Measurements from ENCODE around the gene NMRAL1. TPM values are rescaled to one million over a fixed set of nuclear protein-coding genes. Genes with fewer than 3 reads are reported as not detected.

The NMRAL1 gene
- total RNA-seq, 4 donors from 2014 or later = 51.9 to 72.8 (median 58.2) TPM

DNA sequence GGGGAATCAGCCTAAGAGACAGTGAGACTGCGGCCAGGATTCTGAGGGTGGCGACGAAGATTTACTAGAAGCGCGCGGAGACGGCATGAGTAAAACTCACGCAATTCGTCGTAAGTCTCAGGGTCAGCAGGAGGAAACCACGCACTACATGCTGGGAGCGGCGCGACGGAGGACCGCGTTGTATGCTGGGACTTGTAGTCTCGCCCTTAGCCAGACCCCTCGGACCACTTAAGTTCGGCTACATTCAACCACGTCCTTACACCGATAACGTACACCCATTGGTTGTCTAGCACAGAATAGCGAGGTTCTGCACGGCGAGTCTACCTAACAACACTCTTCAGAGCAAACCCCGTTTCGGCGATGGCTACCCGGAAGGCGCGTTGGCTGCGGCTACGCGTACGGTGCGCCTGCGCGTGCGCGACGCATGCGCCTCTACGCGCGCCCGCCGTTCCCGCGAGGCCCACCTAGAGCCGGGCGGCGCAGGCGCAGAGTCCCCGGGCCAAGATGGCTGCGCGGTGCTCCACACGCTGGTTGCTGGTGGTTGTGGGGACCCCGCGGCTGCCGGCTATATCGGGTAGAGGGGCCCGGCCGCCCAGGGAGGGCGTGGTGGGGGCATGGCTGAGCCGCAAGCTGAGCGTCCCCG lies 48.9 kb downstream of the NMRAL1 start, which contains the start of gene DNAJA3:
Gene DNAJA3, plus strand, starts transcription at position 491 of the 643 bp plus-strand sequence. Its CDS starts 14 bp downstream, at position 505.
- DNase-seq (ENCODE audit: low spot score in 2 of 2) = peak; percentile 90 to 97
- intact Hi-C loops (cut with DNase I; ENCODE audit: low total_unique reads) = no loop called here
- 0 to 1% methylated on average over 48 to 65 of the region's 68 CpGs for WGBS, 2 donors
- H3K4me3 ChIP-seq (ENCODE audit: low read depth, poor library complexity, severe bottlenecking) = peak within 1 kb of the TSS; percentile 88
- TF ChIP-seq, protein P1, sequence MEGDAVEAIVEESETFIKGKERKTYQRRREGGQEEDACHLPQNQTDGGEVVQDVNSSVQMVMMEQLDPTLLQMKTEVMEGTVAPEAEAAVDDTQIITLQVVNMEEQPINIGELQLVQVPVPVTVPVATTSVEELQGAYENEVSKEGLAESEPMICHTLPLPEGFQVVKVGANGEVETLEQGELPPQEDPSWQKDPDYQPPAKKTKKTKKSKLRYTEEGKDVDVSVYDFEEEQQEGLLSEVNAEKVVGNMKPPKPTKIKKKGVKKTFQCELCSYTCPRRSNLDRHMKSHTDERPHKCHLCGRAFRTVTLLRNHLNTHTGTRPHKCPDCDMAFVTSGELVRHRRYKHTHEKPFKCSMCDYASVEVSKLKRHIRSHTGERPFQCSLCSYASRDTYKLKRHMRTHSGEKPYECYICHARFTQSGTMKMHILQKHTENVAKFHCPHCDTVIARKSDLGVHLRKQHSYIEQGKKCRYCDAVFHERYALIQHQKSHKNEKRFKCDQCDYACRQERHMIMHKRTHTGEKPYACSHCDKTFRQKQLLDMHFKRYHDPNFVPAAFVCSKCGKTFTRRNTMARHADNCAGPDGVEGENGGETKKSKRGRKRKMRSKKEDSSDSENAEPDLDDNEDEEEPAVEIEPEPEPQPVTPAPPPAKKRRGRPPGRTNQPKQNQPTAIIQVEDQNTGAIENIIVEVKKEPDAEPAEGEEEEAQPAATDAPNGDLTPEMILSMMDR (IDR thresholded peaks at IDR 0.05) = no peak
- TF ChIP-seq POLR2A (IDR thresholded peaks at IDR 0.05) = peak in 1 of 2 donors; percentile 70

DNA sequence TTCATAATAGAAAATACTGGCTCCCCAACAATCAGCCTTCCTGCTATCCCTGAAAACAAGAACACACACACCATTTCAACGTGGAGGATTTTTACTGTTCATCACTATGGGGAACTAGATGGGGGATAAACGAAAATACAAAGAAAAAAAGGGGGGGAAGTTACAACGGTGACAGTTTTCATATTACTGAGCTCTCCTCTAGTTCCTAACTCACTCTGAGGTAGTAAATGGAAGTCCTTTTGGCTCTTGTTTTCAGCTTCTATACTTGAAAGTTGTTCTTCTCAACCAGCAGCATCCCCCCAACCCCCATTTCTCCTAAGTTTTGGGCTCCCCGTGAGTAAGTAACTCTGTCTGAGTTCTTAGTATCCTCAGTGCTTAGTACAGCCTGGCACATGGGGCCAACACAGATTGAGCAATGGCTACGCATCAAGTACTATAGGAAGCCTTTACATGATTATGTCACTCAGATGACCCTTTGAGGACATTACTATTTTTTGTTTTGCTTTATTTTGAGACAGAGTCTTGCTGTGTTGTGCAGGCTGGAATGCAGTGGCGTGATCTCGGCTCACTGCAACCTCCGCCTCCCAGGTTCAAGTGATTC lies 53.8 kb downstream of the NMRAL1 start:
- H3K4me3 ChIP-seq (ENCODE audit: low read depth, poor library complexity, severe bottlenecking) = no peak overlapping the region
- WGBS, 2 donors = 71 to 82% methylated on average over 8 of the region's 8 CpGs
- no peak for DNase-seq (ENCODE audit: low spot score in 2 of 2)
- TF ChIP-seq POLR2A (IDR thresholded peaks at IDR 0.05) = no peak
- intact Hi-C loops (cut with DNase I; ENCODE audit: low total_unique reads) = no loop called here

DNA sequence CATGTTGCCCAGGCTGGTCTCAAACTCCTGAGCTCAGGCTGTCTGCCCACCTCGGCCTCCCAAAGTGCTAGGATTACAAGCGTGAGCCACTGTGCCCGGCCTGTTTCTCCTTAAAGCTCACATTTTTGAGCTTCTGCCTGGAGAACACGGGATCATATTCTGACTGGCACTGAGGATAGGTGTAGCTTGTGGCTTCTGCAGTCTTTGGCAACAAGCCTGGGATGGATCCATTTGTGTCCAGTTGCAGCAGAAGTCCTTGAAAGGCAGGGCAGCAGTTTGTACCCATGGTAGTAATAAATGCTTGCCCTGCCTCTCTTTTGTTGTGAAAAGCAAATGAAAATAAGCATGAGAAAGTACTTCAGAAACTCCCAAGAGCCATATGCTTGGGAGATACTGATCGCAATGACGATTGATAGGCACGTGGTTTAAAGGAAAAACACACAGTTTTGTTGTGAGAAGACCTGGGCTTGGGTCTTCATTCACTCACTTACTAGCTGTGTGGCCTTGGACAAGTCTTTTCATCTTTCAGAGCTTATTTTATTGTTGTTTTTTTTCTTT lies 54.9 kb downstream of the NMRAL1 start:
- intact Hi-C loops (cut with DNase I; ENCODE audit: low total_unique reads) = no loop called here
- no peak for TF ChIP-seq POLR2A (IDR thresholded peaks at IDR 0.05)
- TF ChIP-seq, protein P1 (IDR thresholded peaks at IDR 0.05) = no peak
- WGBS, 2 donors = 83 to 88% methylated on average over 7 of the region's 7 CpGs
- H3K4me3 ChIP-seq (ENCODE audit: low read depth, poor library complexity, severe bottlenecking) = no peak overlapping the region
- DNase-seq (ENCODE audit: low spot score in 2 of 2) = no peak

DNA sequence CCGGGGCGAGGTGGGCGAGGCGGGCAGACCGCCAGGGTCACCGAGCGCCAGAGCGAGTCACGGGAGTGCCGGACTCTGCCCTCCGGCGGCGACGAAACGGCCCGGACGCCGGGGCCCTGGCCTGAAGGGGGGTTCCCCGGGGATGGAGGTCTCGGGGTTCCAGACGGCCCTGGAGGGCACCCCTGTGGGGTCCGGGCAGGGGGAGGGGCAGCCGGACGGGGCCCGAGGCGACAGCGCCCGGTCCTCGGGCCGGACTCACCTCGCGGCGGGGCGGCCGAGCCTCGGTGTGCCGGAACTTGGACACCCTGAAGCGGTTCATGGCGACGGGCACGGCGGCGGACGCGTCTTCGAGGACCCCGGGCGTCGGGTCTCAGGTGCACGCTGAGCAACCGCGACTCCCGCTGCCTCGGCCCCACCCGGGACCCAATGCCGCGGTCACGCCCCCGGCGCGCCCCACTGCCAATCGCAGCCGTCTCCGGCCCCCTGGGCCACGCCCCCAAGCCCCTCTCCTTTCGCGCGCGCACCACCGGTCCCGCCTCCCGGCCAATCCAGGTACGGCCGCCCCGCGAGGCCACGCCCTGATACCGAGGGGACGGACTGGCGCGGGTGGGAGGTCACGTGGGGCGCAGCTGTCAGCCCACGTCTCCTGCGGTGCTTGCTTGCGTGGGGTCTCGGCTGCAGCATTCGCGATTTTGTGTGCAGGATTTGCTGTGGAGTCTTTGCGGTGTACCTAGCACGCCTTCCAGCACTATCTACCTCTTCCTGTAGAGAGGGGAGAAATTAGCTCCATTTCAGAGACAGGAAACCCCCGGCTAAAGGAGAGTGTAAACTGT lies 58.0 kb downstream of the NMRAL1 start, which contains the start of gene CORO7:
Gene CORO7, minus strand, starts transcription at position 397 of the 833 bp plus-strand sequence. Its CDS starts 78 bp downstream, at position 319.
- intact Hi-C loops (cut with DNase I; ENCODE audit: low total_unique reads) = no loop called here
- TF ChIP-seq, protein P1 (IDR thresholded peaks at IDR 0.05) = no peak
- no peak for TF ChIP-seq POLR2A (IDR thresholded peaks at IDR 0.05)
- WGBS, 2 donors = 0 to 1% methylated on average over 12 to 50 of the region's 92 CpGs
- H3K4me3 ChIP-seq (ENCODE audit: low read depth, poor library complexity, severe bottlenecking) = peak within 1 kb of the TSS; percentile 81
- DNase-seq (ENCODE audit: low spot score in 2 of 2) = peak; percentile 95 to 99

DNA sequence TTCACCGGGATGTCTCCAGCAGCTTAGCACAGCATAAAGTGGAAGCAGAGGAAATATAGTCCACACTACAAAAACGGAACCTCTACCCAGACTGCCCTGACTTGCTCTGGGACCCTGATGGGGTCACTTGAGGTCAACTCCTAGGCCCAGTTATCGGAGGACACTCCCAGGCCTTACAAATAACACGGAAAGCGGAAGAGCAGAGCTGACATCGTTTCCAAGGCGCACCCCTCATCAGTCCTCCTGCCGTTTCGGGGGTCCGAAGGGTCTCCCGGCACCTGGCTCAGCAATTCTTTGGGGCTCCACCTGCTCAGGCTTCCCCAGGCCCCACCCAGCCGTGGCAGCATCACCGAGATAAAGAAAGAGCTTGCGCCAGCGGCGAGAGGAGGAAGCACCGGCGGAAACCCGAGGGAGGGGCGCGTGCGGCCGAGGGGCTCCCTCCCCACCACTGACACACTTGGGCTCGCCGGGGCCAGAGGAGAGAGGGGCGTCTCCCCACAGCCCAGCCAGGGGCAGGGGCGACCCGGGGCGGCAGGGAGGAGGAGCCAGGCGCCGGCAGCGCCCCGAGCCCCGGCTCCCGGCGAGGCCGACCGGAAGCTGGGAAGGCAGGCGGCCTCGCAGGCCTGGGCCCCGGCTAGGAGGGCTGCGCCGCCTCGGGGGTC lies 58.8 kb downstream of the NMRAL1 start:
- 2% methylated on average over 23 to 28 of the region's 44 CpGs for WGBS, 2 donors
- H3K4me3 ChIP-seq (ENCODE audit: low read depth, poor library complexity, severe bottlenecking) = peak overlapping the region; percentile 81
- DNase-seq (ENCODE audit: low spot score in 2 of 2) = peak in 1 of 2 donors; percentile 91
- TF ChIP-seq POLR2A (IDR thresholded peaks at IDR 0.05) = no peak
- TF ChIP-seq, protein P1 (IDR thresholded peaks at IDR 0.05) = no peak
- intact Hi-C loops (cut with DNase I; ENCODE audit: low total_unique reads) = no loop called here

All from lower leg skin (tissue), 4 donors.